Activated T-helper 2 cell treated with anti-CD3 and anti-CD28 coated beads, Interferon-gamma antibody, Interleukin-2, Interleukin-4, amounts not matched to agents 10 μg/mL and 5 μg/mL and 100 μg/mL, durations not matched to agents 14 hours and 24 hours and 36 hours (primary cell): ENCODE data around the gene SORL1. TPM values are rescaled to one million over a fixed set of nuclear protein-coding genes. Genes with fewer than 3 reads are reported as not detected.

Experiments
- DNase-seq: peaks from one replicate; pipeline ENCODE4 v3.0.0; 2021; ENCODE audit warnings: low spot score
- H3K27ac Mint-ChIP-seq: one replicate; pipeline ENCODE4 v1.8.0; 2021; ENCODE audit warnings: mixed read lengths
- H3K27me3 Mint-ChIP-seq: one replicate; pipeline ENCODE4 v1.8.0; 2021; ENCODE audit warnings: low read depth, mixed read lengths
- H3K36me3 Mint-ChIP-seq: one replicate; pipeline ENCODE4 v1.8.0; 2021; ENCODE audit warnings: low read depth, mixed read lengths
- H3K4me1 Mint-ChIP-seq: one replicate; pipeline ENCODE4 v1.8.0; 2021; ENCODE audit warnings: low read depth, mixed read lengths
- H3K4me3 Mint-ChIP-seq: one replicate; pipeline ENCODE4 v1.8.0; 2021; ENCODE audit warnings: low read depth, mild to moderate bottlenecking, moderate library complexity, mixed read lengths
- H3K9me3 Mint-ChIP-seq: one replicate; pipeline ENCODE4 v1.8.0; 2021; ENCODE audit warnings: mixed read lengths
- intact Hi-C: fragments of 100-400 bp; cut with micrococcal nuclease; formaldehyde crosslinking; loops from one replicate; pipeline ENCODE4 v1.15.1; 2023
- total RNA-seq: library from RNA; stranded (reverse); gene quantifications from 2 replicates; pipeline ENCODE4 v1.2.3, GENCODE V29; 2022

Gene SORL1
- total RNA-seq, 1 donor from 2014 or later: 20.2 TPM

DNA sequence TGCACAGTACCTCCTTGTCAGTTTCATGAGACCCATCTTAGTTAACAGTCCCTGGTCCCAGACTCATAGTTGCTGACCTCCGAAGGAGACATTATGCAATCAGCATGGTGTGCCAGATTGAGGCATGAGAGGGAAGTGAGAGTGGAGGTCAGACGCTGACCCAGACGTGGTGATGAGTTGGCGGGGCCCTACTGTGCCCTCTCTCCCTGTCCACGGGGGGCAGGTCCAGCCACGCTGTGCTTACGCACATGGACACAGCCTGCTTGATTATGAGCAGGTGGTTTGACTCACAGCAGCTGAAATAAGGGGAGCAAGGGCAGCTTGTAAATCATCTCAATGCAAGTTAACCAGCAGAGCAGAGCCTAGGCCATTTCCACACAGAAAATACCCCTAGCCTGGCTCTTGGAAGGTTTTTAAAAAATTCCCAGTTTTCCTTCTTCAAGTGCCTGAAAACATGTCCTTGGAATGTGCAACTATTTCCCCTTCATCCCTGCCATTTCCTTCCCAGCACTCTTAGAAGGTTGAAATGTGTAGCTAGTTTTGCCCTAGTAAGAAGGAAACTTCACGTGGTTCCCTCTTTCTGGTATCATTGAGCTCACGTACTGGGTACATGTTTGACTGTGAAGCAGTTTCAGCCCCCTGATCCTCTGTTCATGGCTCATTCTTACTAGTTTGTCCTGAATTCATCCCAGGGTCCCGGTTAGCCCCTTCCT is 123.3 kb downstream of the SORL1 start:
- peaks cover 4% of the 10 kb centered on the region for H3K4me1 Mint-ChIP-seq
- intact Hi-C loops: no loop called here
- H3K27me3 Mint-ChIP-seq: no peaks in the 10 kb centered on the region
- no peak overlapping the region for H3K4me3 Mint-ChIP-seq
- H3K27ac Mint-ChIP-seq: no peak overlapping the region
- DNase-seq: no peak
- H3K36me3 Mint-ChIP-seq: peaks cover 87% of the 10 kb centered on the region
- H3K9me3 Mint-ChIP-seq: peaks cover 7% of the 10 kb centered on the region

GRCh38 chr11:121575963-121576290 is 123.8 kb downstream of the SORL1 start:
- Mint-ChIP-seq H3K27ac (no peak overlapping the region), H3K4me3 (no peak overlapping the region)
- intact Hi-C loops: no loop called here

GRCh38 chr11:121576531-121576930 is 124.4 kb downstream of the SORL1 start:
- Mint-ChIP-seq H3K9me3 (peaks cover 11% of the 10 kb centered on the region), H3K4me1 (peaks cover 9% of the 10 kb centered on the region), H3K4me3 (no peak overlapping the region), H3K27ac (no peak overlapping the region), H3K27me3 (no peaks in the 10 kb centered on the region), H3K36me3 (peaks cover 89% of the 10 kb centered on the region)
- no peak for DNase-seq
- intact Hi-C loops: no loop called here

More at GRCh38 chr11:121575963-121576290, 123.8 kb downstream of the SORL1 start:
- DNase-seq: no peak
- H3K27me3 Mint-ChIP-seq: no peaks in the 10 kb centered on the region
- peaks cover 87% of the 10 kb centered on the region for H3K36me3 Mint-ChIP-seq
- H3K4me1 Mint-ChIP-seq: peaks cover 4% of the 10 kb centered on the region
- peaks cover 11% of the 10 kb centered on the region for H3K9me3 Mint-ChIP-seq

GRCh38 chr11:121577106-121577848 is 125.2 kb downstream of the SORL1 start:
- peaks cover 16% of the 10 kb centered on the region for H3K4me1 Mint-ChIP-seq

DNA sequence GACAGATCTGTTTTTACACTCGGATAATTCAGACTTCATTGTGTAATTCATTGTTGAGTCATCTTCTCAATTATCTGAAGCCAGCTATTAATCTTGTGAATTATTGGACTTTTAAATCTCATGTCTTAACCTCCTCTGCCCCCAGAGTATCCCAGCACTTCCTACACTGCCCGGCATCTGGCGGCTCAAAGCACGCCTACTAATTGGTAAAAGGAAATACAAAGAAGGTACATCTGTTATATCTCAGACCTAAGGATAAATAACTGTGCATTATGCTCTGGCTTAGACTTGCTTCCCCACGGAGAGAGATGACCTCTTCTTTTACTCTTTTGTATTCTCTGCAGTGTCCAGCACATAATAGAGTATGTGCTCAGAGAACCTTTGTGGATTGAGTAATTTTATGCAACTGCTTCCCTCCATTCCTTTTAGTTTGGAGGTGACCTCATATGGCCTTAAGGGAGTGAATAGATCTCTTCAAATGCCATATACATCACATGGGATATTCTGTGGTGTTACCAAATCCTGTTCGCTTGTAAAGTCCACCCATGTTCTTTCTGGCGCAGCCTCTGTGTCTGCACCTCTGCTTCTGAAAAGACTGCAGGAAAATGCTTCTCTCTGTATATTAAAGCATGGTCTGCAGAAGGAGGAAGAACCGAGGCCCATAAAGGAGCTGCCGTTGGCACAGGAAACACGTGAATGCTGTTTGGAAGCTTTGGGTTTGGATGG is 126.3 kb downstream of the SORL1 start:
- Mint-ChIP-seq H3K4me1 (peaks cover 27% of the 10 kb centered on the region), H3K27me3 (no peaks in the 10 kb centered on the region), H3K27ac (no peak overlapping the region), H3K9me3 (peaks cover 11% of the 10 kb centered on the region), H3K36me3 (peaks cover 91% of the 10 kb centered on the region), H3K4me3 (no peak overlapping the region)
- DNase-seq: no peak
- intact Hi-C loops: no loop called here

More at GRCh38 chr11:121577106-121577848, 125.2 kb downstream of the SORL1 start:
- no peak overlapping the region for H3K4me3 Mint-ChIP-seq
- intact Hi-C loops: no loop called here
- no peaks in the 10 kb centered on the region for H3K27me3 Mint-ChIP-seq
- peaks cover 11% of the 10 kb centered on the region for H3K9me3 Mint-ChIP-seq
- peaks cover 89% of the 10 kb centered on the region for H3K36me3 Mint-ChIP-seq
- no peak overlapping the region for H3K27ac Mint-ChIP-seq
- DNase-seq: no peak

GRCh38 chr11:121580154-121580553 is 128.0 kb downstream of the SORL1 start:
- Mint-ChIP-seq H3K36me3 (peaks cover 85% of the 10 kb centered on the region), H3K4me3 (no peak overlapping the region), H3K27ac (no peak overlapping the region), H3K4me1 (peaks cover 33% of the 10 kb centered on the region), H3K9me3 (peaks cover 11% of the 10 kb centered on the region), H3K27me3 (no peaks in the 10 kb centered on the region)
- intact Hi-C loops: loop anchor here (5.0 kb wide), 1 partner anchor 118 kb away; no protein-coding TSS in a partner anchor
- no peak for DNase-seq

- DNase-seq: no peak
- intact Hi-C loops: loop anchor here (5.0 kb wide), 1 partner anchor 119 kb away; no protein-coding TSS in a partner anchor
- Mint-ChIP-seq H3K9me3 (peaks cover 11% of the 10 kb centered on the region), H3K27me3 (no peaks in the 10 kb centered on the region), H3K36me3 (peaks cover 78% of the 10 kb centered on the region), H3K4me1 (peaks cover 29% of the 10 kb centered on the region), H3K27ac (peak overlapping the region; percentile 61), H3K4me3 (no peak overlapping the region)
Measured at GRCh38 chr11:121581607-121582006, 129.5 kb downstream of the SORL1 start.

GRCh38 chr11:121582296-121582695 is 130.2 kb downstream of the SORL1 start:
- peak overlapping the region; percentile 77 for H3K27ac Mint-ChIP-seq
- no peaks in the 10 kb centered on the region for H3K27me3 Mint-ChIP-seq
- intact Hi-C loops: loop anchor here (5.0 kb wide), 1 partner anchor 120 kb away; no protein-coding TSS in a partner anchor
- H3K9me3 Mint-ChIP-seq: peaks cover 11% of the 10 kb centered on the region
- peaks cover 29% of the 10 kb centered on the region for H3K4me1 Mint-ChIP-seq
- H3K4me3 Mint-ChIP-seq: no peak overlapping the region
- H3K36me3 Mint-ChIP-seq: peaks cover 77% of the 10 kb centered on the region
- DNase-seq: no peak

DNA sequence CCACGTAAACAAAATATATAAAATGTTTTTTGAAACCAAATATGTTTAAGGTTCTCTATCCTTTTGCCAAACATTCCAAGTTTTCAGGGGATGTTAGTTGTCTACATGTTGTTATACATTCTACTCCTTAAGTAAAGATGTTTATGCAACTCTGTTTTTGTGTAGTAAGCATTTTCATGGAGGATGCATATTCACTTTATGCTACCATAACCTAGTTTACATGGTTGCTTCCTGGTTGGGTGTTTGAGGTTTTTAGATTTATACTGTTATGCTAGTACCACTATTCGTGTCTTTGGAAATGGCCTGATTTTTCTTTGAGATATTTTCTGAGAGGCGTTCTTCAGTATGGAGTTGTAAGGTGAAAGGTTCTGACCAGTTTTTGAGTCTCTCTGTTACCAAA is 131.7 kb downstream of the SORL1 start:
- DNase-seq: no peak
- Mint-ChIP-seq H3K4me1 (peaks cover 31% of the 10 kb centered on the region), H3K4me3 (no peak overlapping the region), H3K27me3 (no peaks in the 10 kb centered on the region), H3K36me3 (peaks cover 74% of the 10 kb centered on the region), H3K9me3 (peaks cover 11% of the 10 kb centered on the region), H3K27ac (peak overlapping the region; percentile 16)
- intact Hi-C loops: loop anchor here (5.0 kb wide), 1 partner anchor 122 kb away; no protein-coding TSS in a partner anchor

GRCh38 chr11:121586750-121587149 is 134.6 kb downstream of the SORL1 start:
- no peaks in the 10 kb centered on the region for H3K9me3 Mint-ChIP-seq
- H3K36me3 Mint-ChIP-seq: peaks cover 71% of the 10 kb centered on the region
- H3K27ac Mint-ChIP-seq: no peak overlapping the region
- peaks cover 42% of the 10 kb centered on the region for H3K4me1 Mint-ChIP-seq
- no peaks in the 10 kb centered on the region for H3K27me3 Mint-ChIP-seq
- intact Hi-C loops: no loop called here
- H3K4me3 Mint-ChIP-seq: no peak overlapping the region
- no peak for DNase-seq

GRCh38 chr11:121587182-121587581 is 135.1 kb downstream of the SORL1 start:
- Mint-ChIP-seq H3K27ac (no peak overlapping the region), H3K4me1 (peaks cover 38% of the 10 kb centered on the region), H3K27me3 (no peaks in the 10 kb centered on the region), H3K4me3 (no peak overlapping the region), H3K36me3 (peaks cover 72% of the 10 kb centered on the region), H3K9me3 (no peaks in the 10 kb centered on the region)
- intact Hi-C loops: no loop called here
- DNase-seq: no peak

GRCh38 chr11:121588747-121589146 is 136.6 kb downstream of the SORL1 start:
- H3K4me3 Mint-ChIP-seq: no peak overlapping the region
- no peak for DNase-seq
- H3K9me3 Mint-ChIP-seq: no peaks in the 10 kb centered on the region
- H3K4me1 Mint-ChIP-seq: peaks cover 26% of the 10 kb centered on the region
- H3K27ac Mint-ChIP-seq: no peak overlapping the region
- H3K27me3 Mint-ChIP-seq: no peaks in the 10 kb centered on the region
- intact Hi-C loops: no loop called here
- peaks cover 74% of the 10 kb centered on the region for H3K36me3 Mint-ChIP-seq
